H1 (cell line): ENCODE results near the gene DAB2IP. TPM values are rescaled to one million over a fixed set of nuclear protein-coding genes. Genes with fewer than 3 reads are reported as not detected.

Experiments
- CTCF ChIA-PET: fragments of 300-600 bp; sonication (Branson Sonifier 250); formaldehyde crosslinking; loops from one replicate; lab custom pipeline; 2021; ENCODE audit not compliant: partially characterized antibody; lab: Charles Lee
- POLR2A ChIA-PET: fragments of 300-600 bp; sonication (Branson Sonifier 250); formaldehyde crosslinking; loops from one replicate; lab custom pipeline; 2021; ENCODE audit warnings: inconsistent platforms; ENCODE audit not compliant: partially characterized antibody; lab: Charles Lee
- DNase-seq, 2 experiments: peaks; one replicate each; pipeline versions ENCODE4 v3.0.0 to v3.0.0-alpha.2; 2010 to 2022; ENCODE audit warnings: low spot score in 2 of 2, low read depth in 1 of 2, mixed read lengths in 1 of 2
- FAIRE-seq: peaks from 2 replicates; lab custom pipeline; 2011; peaks lifted over from hg19 to GRCh38; lab: Jason Lieb, UNC
- H2AFZ ChIP-seq: 2 replicates; pipeline ENCODE4 v1.8.1; 2012; ENCODE audit warnings: low read length, inconsistent platforms
- H2AK5ac ChIP-seq: 2 replicates; pipeline ENCODE4 v1.6.1; 2013; ENCODE audit warnings: low read depth, low read length
- H2BK120ac ChIP-seq: replicated peaks from 2 replicates; pipeline ENCODE3; 2013; ENCODE audit warnings: low read depth, low read length, inconsistent platforms
- H2BK12ac ChIP-seq: 2 replicates; pipeline ENCODE4 v1.6.1; 2013; ENCODE audit warnings: low read depth, low read length
- H2BK15ac ChIP-seq: 2 replicates; pipeline ENCODE4 v1.6.1; 2013; ENCODE audit warnings: low read length
- H2BK20ac ChIP-seq: 2 replicates; pipeline ENCODE4 v1.6.1; 2013; ENCODE audit warnings: low read length
- H2BK5ac ChIP-seq: 2 replicates; pipeline ENCODE4 v1.6.1; 2013; ENCODE audit warnings: low read depth, low read length
- H3K14ac ChIP-seq: 2 replicates; pipeline ENCODE4 v1.6.1; 2013; ENCODE audit warnings: inconsistent platforms; ENCODE audit not compliant: insufficient read length
- H3K18ac ChIP-seq: 2 replicates; pipeline ENCODE4 v1.6.1; 2013; ENCODE audit warnings: low read length; ENCODE audit errors: extremely low read depth
- H3K23ac ChIP-seq: 2 replicates; pipeline ENCODE4 v1.6.1; 2013; ENCODE audit warnings: inconsistent platforms; ENCODE audit not compliant: insufficient read length
- H3K23me2 ChIP-seq: 2 replicates; pipeline ENCODE4 v1.6.1; 2013; ENCODE audit warnings: low read depth, low read length
- H3K27ac ChIP-seq: 2 replicates; pipeline ENCODE4 v1.6.1; 2011; ENCODE audit warnings: low read depth, low read length, inconsistent platforms
- H3K27me3 ChIP-seq, 4 experiments: replicated peaks in 1 of 4; 1 replicate in 1 of 4; 2 replicates in 3 of 4; pipeline versions ENCODE4 v1.6.1 to v1.8.1; 2011 to 2013; ENCODE audit warnings: low read length in 3 of 4, mild to moderate bottlenecking in 3 of 4, inconsistent platforms in 2 of 4, mixed read lengths in 2 of 4, moderate library complexity in 1 of 4; ENCODE audit not compliant: control insufficient read depth in 3 of 4, insufficient read depth in 3 of 4; ENCODE audit errors: extremely low read depth in 1 of 4
- H3K36me3 ChIP-seq, 4 experiments: 2 replicates each; pipeline versions ENCODE4 v1.6.1 to v1.8.1; 2011 to 2013; ENCODE audit warnings: mild to moderate bottlenecking in 4 of 4, low read length in 3 of 4, moderate library complexity in 2 of 4, control low read depth in 1 of 4, inconsistent platforms in 1 of 4; ENCODE audit not compliant: insufficient read depth in 4 of 4, control insufficient read depth in 2 of 4
- H3K4ac ChIP-seq: replicated peaks from 2 replicates; pipeline ENCODE3; 2013; ENCODE audit warnings: low read length, low read depth, mixed read lengths, inconsistent platforms; ENCODE audit not compliant: insufficient read length
- H3K4me1 ChIP-seq, 4 experiments: replicated peaks in 1 of 4; 1 replicate in 1 of 4; 2 replicates in 3 of 4; pipeline versions ENCODE4 v1.6.1 to v1.8.1; 2011 to 2013; ENCODE audit warnings: low read length in 3 of 4, inconsistent platforms in 2 of 4, mixed read lengths in 1 of 4; ENCODE audit not compliant: insufficient read depth in 4 of 4, control insufficient read depth in 3 of 4
- H3K4me2 ChIP-seq, 2 experiments: 2 replicates each; pipeline versions ENCODE4 v1.6.1 to v1.8.1; 2011 to 2013; ENCODE audit warnings: low read depth in 2 of 2, low read length in 2 of 2, control low read depth in 1 of 2, inconsistent platforms in 1 of 2, mild to moderate bottlenecking in 1 of 2; ENCODE audit not compliant: insufficient read depth in 1 of 2
- H3K4me3 ChIP-seq, 4 experiments: fragments of 200-600, 300-600 bp in 1 of 4; sonication (generic), shearing (Covaris generic), sonication (Bioruptor Twin) in 1 of 4; 2 replicates each; pipeline versions ENCODE4 v1.5.1 to v1.8.1; 2011 to 2016; ENCODE audit warnings: low read length in 4 of 4, low read depth in 3 of 4, control low read depth in 2 of 4, inconsistent platforms in 2 of 4, mild to moderate bottlenecking in 2 of 4, mixed read lengths in 1 of 4, moderate library complexity in 1 of 4; ENCODE audit not compliant: insufficient read depth in 2 of 4; ENCODE audit errors: extremely low read depth in 1 of 4
- H3K56ac ChIP-seq: replicated peaks from 2 replicates; pipeline ENCODE3; 2013; ENCODE audit warnings: low read depth, mild to moderate bottlenecking, mixed read lengths, low read length, inconsistent platforms; ENCODE audit not compliant: insufficient read length
- H3K79me1 ChIP-seq: 2 replicates; pipeline ENCODE4 v1.6.1; 2013; ENCODE audit warnings: low read depth, low read length, control low read depth
- H3K79me2 ChIP-seq, 2 experiments: 2 replicates each; pipeline versions ENCODE4 v1.6.1 to v1.8.1; 2012 to 2013; ENCODE audit warnings: low read length in 2 of 2, mild to moderate bottlenecking in 2 of 2, inconsistent platforms in 1 of 2; ENCODE audit not compliant: insufficient read depth in 2 of 2, control insufficient read depth in 1 of 2
- H3K9ac ChIP-seq, 4 experiments: replicated peaks in 1 of 4; 1 replicate in 1 of 4; 2 replicates in 3 of 4; pipeline versions ENCODE4 v1.6.1 to v1.8.1; 2011 to 2013; ENCODE audit warnings: low read depth in 3 of 4, low read length in 3 of 4, control low read depth in 2 of 4, mild to moderate bottlenecking in 2 of 4, moderate library complexity in 2 of 4, inconsistent platforms in 1 of 4; ENCODE audit errors: extremely low read depth in 1 of 4
- H3K9me3 ChIP-seq, 2 experiments: 2 replicates each; pipeline versions ENCODE4 v1.6.1 to v1.8.1; 2012 to 2013; ENCODE audit warnings: mild to moderate bottlenecking in 2 of 2, moderate library complexity in 2 of 2, control low read depth in 1 of 2, inconsistent platforms in 1 of 2, low read depth in 1 of 2, low read length in 1 of 2, mixed read lengths in 1 of 2; ENCODE audit not compliant: insufficient read depth in 2 of 2
- H4K20me1 ChIP-seq, 2 experiments: replicated peaks in 1 of 2; 2 replicates each; pipeline versions ENCODE3 to v1.8.1; 2011 to 2013; ENCODE audit warnings: inconsistent platforms in 2 of 2, low read length in 2 of 2, mild to moderate bottlenecking in 1 of 2; ENCODE audit not compliant: insufficient read depth in 2 of 2, control insufficient read depth in 1 of 2
- H4K5ac ChIP-seq: 2 replicates; pipeline ENCODE4 v1.6.1; 2013; ENCODE audit warnings: low read length, low read depth, mixed read lengths, inconsistent platforms; ENCODE audit not compliant: insufficient read length
- H4K8ac ChIP-seq: 2 replicates; pipeline ENCODE4 v1.8.0; 2013; ENCODE audit warnings: mild to moderate bottlenecking, moderate library complexity, low read length, inconsistent platforms; ENCODE audit not compliant: insufficient read depth; ENCODE audit errors: extremely low read depth
- H4K91ac ChIP-seq: replicated peaks from 2 replicates; pipeline ENCODE3; 2013; ENCODE audit warnings: low read length, mixed read lengths, inconsistent platforms; ENCODE audit not compliant: insufficient read length
- BCL11A ChIP-seq, 2 experiments: IDR thresholded peaks; one replicate each; pipeline ENCODE4 v1.6.1; 2011; ENCODE audit warnings: low read depth in 2 of 2, low read length in 2 of 2, mild to moderate bottlenecking in 2 of 2
- HDAC6 ChIP-seq: IDR thresholded peaks from one replicate; pipeline ENCODE4 v1.7.1; 2012; ENCODE audit warnings: low read depth, mild to moderate bottlenecking, inconsistent platforms, low read length, moderate library complexity
- JUN ChIP-seq: IDR thresholded peaks from 2 replicates; pipeline ENCODE4 v1.6.1; 2011; ENCODE audit warnings: low read depth, mild to moderate bottlenecking, improper control_type of control experiment, low read length
- KDM1A ChIP-seq: fragments of 200-600, 300-600 bp; sonication (generic); IDR thresholded peaks from 2 replicates; pipeline ENCODE4 v1.7.1; 2016; ENCODE audit warnings: mild to moderate bottlenecking, low read length, borderline replicate concordance
- KDM4A ChIP-seq: IDR thresholded peaks from one replicate; pipeline ENCODE4 v1.7.1; 2012; ENCODE audit warnings: low read depth, mild to moderate bottlenecking, moderate library complexity, low read length, inconsistent platforms; ENCODE audit not compliant: severe bottlenecking
- KDM5A ChIP-seq: fragments of 200-600 bp; IDR thresholded peaks from 2 replicates; pipeline ENCODE4 v1.7.1; 2012; ENCODE audit warnings: mild to moderate bottlenecking, low read length, inconsistent platforms, mixed read lengths
- POLR2AphosphoS5 ChIP-seq: IDR thresholded peaks from 2 replicates; pipeline ENCODE4 v1.6.1; 2011; ENCODE audit warnings: low read depth, low read length
- WGBS, 2 experiments: shearing (Covaris generic) in 1 of 2; methylation state at CpG; one replicate each; pipeline versions ENCODE4 v1.1.6 to v1.1.7; 2013 to 2015; ENCODE audit warnings: low lambda C conversion rate in 2 of 2, mixed read lengths in 2 of 2, inconsistent platforms in 1 of 2, low coverage in 1 of 2, missing lambda C conversion rate in 1 of 2; ENCODE audit not compliant: insufficient replicate concordance in 2 of 2, insufficient coverage in 1 of 2, insufficient read length in 1 of 2; ENCODE audit errors: extremely low coverage in 1 of 2, missing lambda C conversion rate in 1 of 2; 5-methylcytosine and 5-hydroxymethylcytosine counted together
- polyA plus RNA-seq, 7 experiments: library from polyadenylated mRNA; depleted of rRNA in 3 of 7; stranded (reverse) in 5 of 7; unstranded in 2 of 7; fragments of >200 nt in 5 of 7; fragments of 200-250 nt in 2 of 7; gene quantifications; 1 replicate in 5 of 7; 2 replicates in 1 of 7; 4 replicates in 1 of 7; pipeline versions ENCODE4 v1.2.1 to v1.2.3, GENCODE V29; 2011 to 2013; ENCODE audit warnings: missing spikeins in 2 of 7, mixed read lengths in 2 of 7
- total RNA-seq: library from RNA; stranded (reverse); fragmentation: NEBNext Ultra II Directional; extraction: Animal tissue kit (Norgen Biotek cat#: 25700); gene quantifications from 2 replicates; pipeline ENCODE4 v1.2.1, GENCODE V29; 2021

The DAB2IP gene
- total and polyA plus RNA-seq, 2 of the 8 experiments (the other 6 are each of a cell fraction or from before 2014, with no cell fraction given), result 19.7 to 39.5 TPM

GRCh38 chr9:121609822-121610637 is 41.4 kb upstream of the DAB2IP start:
- Histone ChIP-seq H3K36me3 (no peaks in the 10 kb centered on the region), H3K9me3 (no peaks in the 10 kb centered on the region), H3K4me3 (no peak overlapping the region), H2BK15ac (no peak overlapping the region), H3K27ac (no peak overlapping the region), H4K20me1 (peaks cover 5 to 10% of the 10 kb centered on the region in 2 experiments), H3K79me2 (peaks cover 0 to 2% of the 10 kb centered on the region in 2 experiments; a peak in 1 of 4 replicates), H2BK12ac (no peak overlapping the region; the same call in 1 of the 2 replicates), H3K4me1 (peaks cover 0 to 10% (median 5%) of the 10 kb centered on the region in 4 experiments; a peak in 5 of 7 replicates), H2BK20ac (no peak overlapping the region), H3K79me1 (peaks cover 3% of the 10 kb centered on the region; the same call in 1 of the 2 replicates), H2BK5ac (0 out of 2 replicates have a peak overlapping the region, but pooled peaks have one; percentile 9), H3K14ac (no peak overlapping the region), H4K8ac (no peak overlapping the region), H2AFZ (no peak overlapping the region), H3K4ac (no peak overlapping the region), H3K4me2 (no peak overlapping the region), H2BK120ac (no peak overlapping the region), H3K23ac (no peak overlapping the region), H4K91ac (no peak overlapping the region), H4K5ac (no peak overlapping the region), H3K27me3 (no peaks in the 10 kb centered on the region), H3K56ac (no peak overlapping the region), H2AK5ac (no peak overlapping the region), H3K18ac (no peak overlapping the region), H3K9ac (no peak overlapping the region), H3K23me2 (no peaks in the 10 kb centered on the region)
- ChIA-PET CTCF (interaction anchor here (0.7 to 6.0 kb wide), 31 partner anchors 10 to 387 kb away, joined by 3 to 56 read pairs (median 4); no protein-coding TSS in a partner anchor), POLR2A (interaction anchor here (1.3 to 5.7 kb wide), 2 partner anchors 7 to 11 kb away, joined by 4 to 26 read pairs; no protein-coding TSS in a partner anchor)
- FAIRE-seq (no peak), DNase-seq (no peak)
- WGBS, 2 experiments, result 82% methylated on average over 6 of the region's 6 CpGs; no CpG with 5 or more reads in 1 of the 2 experiments
- TF ChIP-seq KDM4A (no peak), KDM1A (peak; percentile 86; the same call in 1 of the 2 replicates), JUN (no peak), POLR2AphosphoS5 (no peak), KDM5A (no peak), HDAC6 (no peak), BCL11A (IDR thresholded peaks at IDR 0.05; ENCODE audit: low read depth in 2 of 2, low read length in 2 of 2) (no peak)
